ENCODE measurements around the gene SPAG17. TPM values are rescaled to one million over a fixed set of nuclear protein-coding genes. Genes with fewer than 3 reads are reported as not detected.

Gene SPAG17
- total RNA-seq, 1 donor from 2014 or later, result 0.52 TPM

DNA sequence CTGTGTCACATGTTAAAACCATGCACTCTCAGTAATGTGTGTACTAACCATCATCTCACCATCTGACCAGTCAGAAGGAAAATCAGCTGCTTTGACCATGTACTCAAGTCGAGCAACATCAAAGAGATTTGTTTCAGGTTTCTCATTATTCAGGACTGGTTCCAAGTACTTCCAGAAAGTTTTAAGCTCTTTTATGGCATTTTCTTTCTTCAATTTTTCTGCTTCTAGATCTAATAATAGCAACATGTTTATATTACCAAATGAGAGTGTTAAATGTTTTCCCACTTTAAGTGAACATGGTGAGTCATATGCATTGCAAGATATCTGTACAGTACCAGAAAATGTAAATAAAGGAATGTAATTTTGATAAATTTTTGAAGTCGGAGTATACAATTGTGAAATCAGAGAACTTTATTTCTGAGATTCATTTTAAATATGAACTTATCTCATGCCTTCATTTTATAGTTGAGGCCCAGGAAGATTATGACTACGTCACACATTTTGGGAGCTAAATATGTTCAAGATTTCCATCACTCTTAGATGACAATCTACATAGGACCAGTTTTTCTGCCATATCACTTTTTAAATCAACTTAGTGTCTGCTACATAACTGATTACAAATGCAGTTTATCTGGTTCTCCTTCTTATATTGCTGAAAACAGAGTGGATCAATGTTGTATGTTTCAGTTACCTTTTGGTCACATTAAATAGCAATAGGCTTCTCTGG is 87.2 kb downstream of the SPAG17 start:
- no peaks in the 10 kb centered on the region for H3K27me3 ChIP-seq (ENCODE audit: control insufficient read depth in 3 of 3, insufficient read depth in 3 of 3, low read length in 3 of 3)

DNA sequence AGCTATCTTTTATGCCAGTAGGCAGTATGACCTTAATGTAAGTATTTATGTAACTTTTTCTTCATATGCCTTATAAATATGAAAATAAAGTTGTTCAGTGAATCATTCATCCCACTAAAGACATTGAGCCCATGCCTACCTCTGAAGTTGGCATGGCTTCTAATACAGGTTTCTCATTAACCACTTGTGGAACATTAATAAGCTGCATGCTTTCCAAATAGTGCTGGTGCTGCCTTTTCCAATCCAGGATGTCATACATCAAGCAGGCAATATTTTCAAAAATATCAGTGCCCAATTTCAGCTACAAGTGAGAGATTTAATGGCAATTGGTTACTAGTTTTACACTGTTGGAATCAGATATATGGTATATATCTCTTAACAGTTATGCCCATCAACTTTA is 92.0 kb downstream of the SPAG17 start:
- H3K4me1 ChIP-seq (ENCODE audit: control insufficient read depth in 3 of 3, insufficient read depth in 3 of 3, low read length in 3 of 3), result no peaks in the 10 kb centered on the region
- H3K27me3 ChIP-seq (ENCODE audit: control insufficient read depth in 3 of 3, insufficient read depth in 3 of 3, low read length in 3 of 3), result no peaks in the 10 kb centered on the region
- H3K27ac ChIP-seq (ENCODE audit: low read depth, low read length), result no peak overlapping the region
- no peak overlapping the region for H3K4me3 ChIP-seq (ENCODE audit: low read length in 3 of 3)
- no peaks in the 10 kb centered on the region for H3K9me3 ChIP-seq (ENCODE audit: control insufficient read depth in 3 of 3, low read length in 3 of 3)
- H3K36me3 ChIP-seq (ENCODE audit: control insufficient read depth in 3 of 3, insufficient read depth in 3 of 3, low read length in 3 of 3), result no peaks in the 10 kb centered on the region
- H3K9ac ChIP-seq (ENCODE audit: low read depth in 1 of 3, low read length in 3 of 3), result no peak overlapping the region

More for the DNA sequence above, 87.2 kb downstream of the SPAG17 start:
- Histone ChIP-seq H3K27ac (ENCODE audit: low read depth, low read length) (no peak overlapping the region), H3K36me3 (ENCODE audit: control insufficient read depth in 3 of 3, insufficient read depth in 3 of 3, low read length in 3 of 3) (no peaks in the 10 kb centered on the region), H3K9me3 (ENCODE audit: control insufficient read depth in 3 of 3, low read length in 3 of 3) (no peaks in the 10 kb centered on the region), H3K9ac (ENCODE audit: low read depth in 1 of 3, low read length in 3 of 3) (no peak overlapping the region), H3K4me3 (ENCODE audit: low read length in 3 of 3) (no peak overlapping the region), H3K4me1 (ENCODE audit: control insufficient read depth in 3 of 3, insufficient read depth in 3 of 3, low read length in 3 of 3) (peaks cover 0 to 3% (median 0%) of the 10 kb centered on the region in 3 donors)

DNA sequence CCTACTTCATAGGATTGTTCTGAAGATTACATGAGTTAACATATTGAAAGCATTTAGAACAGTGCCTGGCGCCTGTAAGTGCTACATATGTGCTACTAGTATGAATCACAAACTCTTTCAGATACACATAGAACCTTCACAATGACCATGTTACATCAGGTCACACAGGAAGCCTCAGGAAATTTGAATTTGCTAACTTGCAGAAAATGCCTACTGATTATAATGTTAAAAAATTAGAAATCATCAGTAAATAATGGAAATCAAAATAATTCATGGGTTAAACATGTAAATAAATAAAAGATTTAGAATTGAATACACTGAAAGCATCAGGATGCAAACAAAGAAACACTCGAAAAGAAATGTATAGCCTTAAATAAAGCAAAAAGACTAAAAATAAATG is 94.9 kb downstream of the SPAG17 start:
- Histone ChIP-seq H3K4me1 (ENCODE audit: control insufficient read depth in 3 of 3, insufficient read depth in 3 of 3, low read length in 3 of 3) (no peaks in the 10 kb centered on the region), H3K4me3 (ENCODE audit: low read length in 3 of 3) (no peak overlapping the region), H3K27me3 (ENCODE audit: control insufficient read depth in 3 of 3, insufficient read depth in 3 of 3, low read length in 3 of 3) (no peaks in the 10 kb centered on the region), H3K36me3 (ENCODE audit: control insufficient read depth in 3 of 3, insufficient read depth in 3 of 3, low read length in 3 of 3) (no peaks in the 10 kb centered on the region), H3K9ac (ENCODE audit: low read depth in 1 of 3, low read length in 3 of 3) (no peak overlapping the region), H3K9me3 (ENCODE audit: control insufficient read depth in 3 of 3, low read length in 3 of 3) (no peaks in the 10 kb centered on the region), H3K27ac (ENCODE audit: low read depth, low read length) (no peak overlapping the region)

DNA sequence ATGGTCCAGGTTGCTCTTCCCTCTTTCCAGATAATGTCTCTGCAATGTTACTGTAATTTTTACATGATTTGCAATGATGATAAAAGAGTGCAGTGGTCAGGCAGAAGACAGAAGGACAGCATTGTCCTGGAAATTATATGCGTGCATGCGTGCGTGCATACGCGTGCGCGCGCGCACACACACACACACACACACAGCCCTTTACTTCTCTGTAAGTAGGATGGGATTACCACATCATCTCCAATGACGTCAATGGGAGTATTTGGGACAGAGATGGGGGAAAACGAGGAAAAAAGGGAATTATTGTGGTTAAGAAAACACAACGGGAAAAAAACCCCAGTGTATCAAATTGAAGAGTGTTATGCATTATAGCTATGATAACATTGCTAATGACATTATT is 99.7 kb downstream of the SPAG17 start:
- H3K27me3 ChIP-seq (ENCODE audit: control insufficient read depth in 3 of 3, insufficient read depth in 3 of 3, low read length in 3 of 3), result no peaks in the 10 kb centered on the region
- no peaks in the 10 kb centered on the region for H3K4me1 ChIP-seq (ENCODE audit: control insufficient read depth in 3 of 3, insufficient read depth in 3 of 3, low read length in 3 of 3)

DNA sequence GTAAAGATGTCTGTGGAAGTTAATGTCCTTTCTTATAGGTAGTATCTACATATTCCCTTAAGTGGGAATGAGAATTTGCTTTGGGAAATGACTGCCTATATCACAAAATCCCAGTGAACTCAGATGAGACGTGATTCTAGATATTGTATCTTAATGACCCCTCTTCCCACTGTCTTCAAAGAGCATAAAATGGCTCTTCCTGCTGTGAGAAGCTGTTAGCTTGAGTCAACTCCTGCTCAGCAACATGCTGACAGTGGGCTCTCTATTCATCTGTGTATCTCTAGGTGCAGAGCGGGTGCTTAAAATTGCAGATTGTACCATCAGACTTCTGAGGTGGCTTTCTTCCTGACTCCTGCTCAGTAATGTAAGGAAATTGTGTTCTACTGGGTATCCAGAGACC is 100.6 kb downstream of the SPAG17 start:
- H3K27me3 ChIP-seq (ENCODE audit: control insufficient read depth in 3 of 3, insufficient read depth in 3 of 3, low read length in 3 of 3), result no peaks in the 10 kb centered on the region
- no peaks in the 10 kb centered on the region for H3K36me3 ChIP-seq (ENCODE audit: control insufficient read depth in 3 of 3, insufficient read depth in 3 of 3, low read length in 3 of 3)
- no peaks in the 10 kb centered on the region for H3K9me3 ChIP-seq (ENCODE audit: control insufficient read depth in 3 of 3, low read length in 3 of 3)
- no peak overlapping the region for H3K9ac ChIP-seq (ENCODE audit: low read depth in 1 of 3, low read length in 3 of 3)
- no peak overlapping the region for H3K27ac ChIP-seq (ENCODE audit: low read depth, low read length)
- H3K4me1 ChIP-seq (ENCODE audit: control insufficient read depth in 3 of 3, insufficient read depth in 3 of 3, low read length in 3 of 3), result no peaks in the 10 kb centered on the region
- no peak overlapping the region for H3K4me3 ChIP-seq (ENCODE audit: low read length in 3 of 3)

More for the DNA sequence above, 99.7 kb downstream of the SPAG17 start:
- no peak overlapping the region for H3K9ac ChIP-seq (ENCODE audit: low read depth in 1 of 3, low read length in 3 of 3)
- H3K4me3 ChIP-seq (ENCODE audit: low read length in 3 of 3), result no peak overlapping the region
- no peaks in the 10 kb centered on the region for H3K36me3 ChIP-seq (ENCODE audit: control insufficient read depth in 3 of 3, insufficient read depth in 3 of 3, low read length in 3 of 3)
- no peaks in the 10 kb centered on the region for H3K9me3 ChIP-seq (ENCODE audit: control insufficient read depth in 3 of 3, low read length in 3 of 3)
- H3K27ac ChIP-seq (ENCODE audit: low read depth, low read length), result no peak overlapping the region

DNA sequence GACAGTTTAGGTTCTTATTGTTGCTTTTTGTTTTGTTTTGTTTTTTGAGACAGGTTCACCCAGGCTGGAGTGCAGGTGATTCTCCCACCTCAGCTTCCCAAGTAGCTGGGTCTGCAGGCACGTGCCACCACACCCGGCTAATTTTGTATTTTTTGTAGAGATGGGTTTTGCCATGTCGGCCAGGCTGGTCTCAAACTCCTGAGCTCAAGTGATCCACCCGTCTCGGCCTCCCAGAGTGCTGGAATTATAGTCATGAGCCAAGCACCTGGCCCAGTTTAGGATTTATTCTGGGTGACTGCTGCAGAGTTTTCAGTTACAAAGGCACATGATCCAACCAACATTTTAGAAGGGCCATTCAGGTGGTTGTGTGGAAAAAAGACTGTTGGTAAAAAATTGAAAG is 102.0 kb downstream of the SPAG17 start:
- no peak overlapping the region for H3K9ac ChIP-seq (ENCODE audit: low read depth in 1 of 3, low read length in 3 of 3)
- H3K27ac ChIP-seq (ENCODE audit: low read depth, low read length), result no peak overlapping the region
- no peaks in the 10 kb centered on the region for H3K27me3 ChIP-seq (ENCODE audit: control insufficient read depth in 3 of 3, insufficient read depth in 3 of 3, low read length in 3 of 3)
- H3K36me3 ChIP-seq (ENCODE audit: control insufficient read depth in 3 of 3, insufficient read depth in 3 of 3, low read length in 3 of 3), result no peaks in the 10 kb centered on the region
- H3K9me3 ChIP-seq (ENCODE audit: control insufficient read depth in 3 of 3, low read length in 3 of 3), result no peaks in the 10 kb centered on the region
- no peaks in the 10 kb centered on the region for H3K4me1 ChIP-seq (ENCODE audit: control insufficient read depth in 3 of 3, insufficient read depth in 3 of 3, low read length in 3 of 3)
- no peak overlapping the region for H3K4me3 ChIP-seq (ENCODE audit: low read length in 3 of 3)

DNA sequence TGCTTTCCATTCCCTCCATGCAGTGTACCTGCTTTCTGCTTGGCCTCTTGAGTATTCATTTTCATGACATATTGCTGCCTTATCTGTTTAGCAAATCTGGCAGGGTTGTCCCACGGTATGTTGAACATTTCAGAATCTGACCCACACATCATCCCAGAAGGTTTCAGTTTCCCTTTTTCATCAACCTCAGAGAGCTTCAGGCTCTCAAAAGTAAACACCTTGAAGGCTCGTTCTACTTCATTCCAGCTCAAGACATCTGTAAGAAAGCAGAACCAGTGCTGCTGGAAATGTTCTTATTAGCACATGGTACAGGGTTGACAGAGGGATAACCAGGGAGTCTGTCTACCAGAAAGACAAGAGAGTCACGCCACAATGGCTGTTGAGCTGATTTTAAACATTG is 103.6 kb downstream of the SPAG17 start:
- Histone ChIP-seq H3K27ac (ENCODE audit: low read depth, low read length) (no peak overlapping the region), H3K9ac (ENCODE audit: low read depth in 1 of 3, low read length in 3 of 3) (no peak overlapping the region), H3K36me3 (ENCODE audit: control insufficient read depth in 3 of 3, insufficient read depth in 3 of 3, low read length in 3 of 3) (no peaks in the 10 kb centered on the region), H3K9me3 (ENCODE audit: control insufficient read depth in 3 of 3, low read length in 3 of 3) (no peaks in the 10 kb centered on the region), H3K4me1 (ENCODE audit: control insufficient read depth in 3 of 3, insufficient read depth in 3 of 3, low read length in 3 of 3) (no peaks in the 10 kb centered on the region), H3K27me3 (ENCODE audit: control insufficient read depth in 3 of 3, insufficient read depth in 3 of 3, low read length in 3 of 3) (no peaks in the 10 kb centered on the region), H3K4me3 (ENCODE audit: low read length in 3 of 3) (no peak overlapping the region)

DNA sequence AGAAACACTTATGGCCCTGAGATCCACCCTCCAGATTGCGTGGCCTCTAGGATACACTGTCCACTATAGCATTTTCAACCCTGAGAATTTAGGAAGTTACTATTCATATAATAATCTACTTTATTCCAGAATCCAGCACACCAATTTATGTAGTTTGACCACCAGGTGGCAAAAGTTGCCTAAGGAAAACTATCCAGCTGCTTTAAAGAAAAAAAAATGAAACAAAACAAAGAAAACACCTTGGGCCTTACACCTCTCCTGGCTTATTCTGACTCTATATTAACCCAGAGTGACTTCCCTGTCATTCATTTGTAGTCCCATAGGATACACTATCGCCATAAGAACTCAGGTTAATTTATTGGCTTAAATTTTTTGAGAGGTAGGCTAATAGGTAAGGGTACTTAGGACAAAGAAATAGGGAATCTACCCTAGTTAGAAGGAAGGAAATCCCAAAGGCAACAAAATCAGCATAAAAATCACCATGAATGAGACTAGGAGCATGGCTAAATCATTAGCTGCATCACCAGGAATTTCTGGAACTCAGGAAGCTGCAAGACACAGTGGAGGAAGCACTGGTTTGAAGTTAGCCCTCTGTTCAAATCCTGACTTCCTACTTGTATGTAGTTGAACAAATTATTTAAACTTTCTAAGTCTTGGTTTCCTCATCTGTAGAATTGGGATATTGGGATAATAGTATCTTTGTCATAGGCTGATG is 107.5 kb downstream of the SPAG17 start:
- Histone ChIP-seq H3K4me3 (ENCODE audit: low read length in 3 of 3) (no peak overlapping the region), H3K4me1 (ENCODE audit: control insufficient read depth in 3 of 3, insufficient read depth in 3 of 3, low read length in 3 of 3) (no peaks in the 10 kb centered on the region), H3K9me3 (ENCODE audit: control insufficient read depth in 3 of 3, low read length in 3 of 3) (no peaks in the 10 kb centered on the region), H3K36me3 (ENCODE audit: control insufficient read depth in 3 of 3, insufficient read depth in 3 of 3, low read length in 3 of 3) (no peaks in the 10 kb centered on the region), H3K9ac (ENCODE audit: low read depth in 1 of 3, low read length in 3 of 3) (no peak overlapping the region), H3K27me3 (ENCODE audit: control insufficient read depth in 3 of 3, insufficient read depth in 3 of 3, low read length in 3 of 3) (no peaks in the 10 kb centered on the region), H3K27ac (ENCODE audit: low read depth, low read length) (no peak overlapping the region)

DNA sequence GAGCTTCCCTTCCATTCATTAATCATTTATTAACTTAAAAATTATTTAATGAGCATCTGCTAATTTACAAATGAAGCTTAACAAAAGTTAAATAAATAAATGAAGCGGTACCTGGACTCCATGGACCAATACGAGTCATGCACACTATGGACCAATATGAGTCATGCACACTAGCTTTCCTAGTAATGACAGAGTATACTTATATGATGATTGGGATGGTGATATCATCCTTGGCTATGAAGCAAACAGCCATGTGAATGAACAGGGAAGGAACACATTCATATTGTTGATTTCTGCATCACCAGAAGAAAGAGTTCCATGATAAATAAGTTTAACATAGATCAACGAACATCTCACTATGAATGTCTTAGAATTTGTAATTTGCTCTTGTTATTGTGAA is 109.9 kb downstream of the SPAG17 start:
- Histone ChIP-seq H3K4me3 (ENCODE audit: low read length in 3 of 3) (no peak overlapping the region), H3K9me3 (ENCODE audit: control insufficient read depth in 3 of 3, low read length in 3 of 3) (no peaks in the 10 kb centered on the region), H3K36me3 (ENCODE audit: control insufficient read depth in 3 of 3, insufficient read depth in 3 of 3, low read length in 3 of 3) (no peaks in the 10 kb centered on the region), H3K4me1 (ENCODE audit: control insufficient read depth in 3 of 3, insufficient read depth in 3 of 3, low read length in 3 of 3) (no peaks in the 10 kb centered on the region), H3K27me3 (ENCODE audit: control insufficient read depth in 3 of 3, insufficient read depth in 3 of 3, low read length in 3 of 3) (no peaks in the 10 kb centered on the region), H3K27ac (ENCODE audit: low read depth, low read length) (no peak overlapping the region), H3K9ac (ENCODE audit: low read depth in 1 of 3, low read length in 3 of 3) (no peak overlapping the region)

DNA sequence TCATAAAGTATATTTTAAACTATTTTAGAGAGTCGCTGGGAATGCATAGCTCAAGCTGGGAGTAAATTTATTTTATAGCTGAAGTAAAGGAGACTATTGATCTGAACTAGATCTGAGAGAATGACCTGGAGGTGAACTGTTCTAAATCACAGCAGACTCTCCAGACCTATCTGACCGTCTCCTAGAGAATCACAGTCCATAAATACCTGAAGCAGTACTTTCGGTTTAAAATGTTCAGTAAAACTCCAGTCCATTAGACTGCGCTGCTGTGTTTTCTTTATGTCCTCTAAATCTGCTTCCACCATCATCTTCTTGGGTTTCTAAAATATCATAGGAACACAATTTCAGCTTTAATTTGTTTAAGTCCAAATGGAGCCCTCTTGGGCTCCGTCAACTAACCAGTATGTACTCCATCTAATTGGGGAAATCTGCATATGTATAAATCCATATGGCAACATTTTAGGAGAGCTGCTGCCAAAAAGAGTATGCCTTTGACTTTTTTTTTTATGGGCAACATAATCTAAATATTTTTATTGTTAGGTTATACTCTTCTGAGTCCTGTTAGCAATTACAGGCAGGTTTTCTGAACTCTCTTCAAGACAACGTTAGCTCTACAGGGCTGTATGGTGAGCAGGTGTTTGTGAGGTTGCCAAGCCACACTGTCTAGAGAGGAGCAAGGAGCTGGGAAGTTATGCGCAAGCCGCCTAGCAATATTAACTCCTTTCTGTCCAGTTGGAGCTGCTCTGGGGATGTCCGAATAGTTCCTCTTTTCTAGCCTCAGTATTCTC is 111.2 kb downstream of the SPAG17 start:
- Histone ChIP-seq H3K9me3 (ENCODE audit: control insufficient read depth in 3 of 3, low read length in 3 of 3) (no peaks in the 10 kb centered on the region), H3K4me1 (ENCODE audit: control insufficient read depth in 3 of 3, insufficient read depth in 3 of 3, low read length in 3 of 3) (no peaks in the 10 kb centered on the region), H3K4me3 (ENCODE audit: low read length in 3 of 3) (no peak overlapping the region), H3K27me3 (ENCODE audit: control insufficient read depth in 3 of 3, insufficient read depth in 3 of 3, low read length in 3 of 3) (no peaks in the 10 kb centered on the region), H3K9ac (ENCODE audit: low read depth in 1 of 3, low read length in 3 of 3) (no peak overlapping the region), H3K27ac (ENCODE audit: low read depth, low read length) (no peak overlapping the region), H3K36me3 (ENCODE audit: control insufficient read depth in 3 of 3, insufficient read depth in 3 of 3, low read length in 3 of 3) (no peaks in the 10 kb centered on the region)
